Measurements from ENCODE around the gene SLC25A3. TPM values are rescaled to one million over a fixed set of nuclear protein-coding genes. Genes with fewer than 3 reads are reported as not detected.
"Not testable (repeated sequence)": the region's sequence is repeated elsewhere in the genome, so short reads cannot be mapped to it uniquely, and the experiment has no call there.

The SLC25A3 gene
- 957 and 1,071 TPM in 2 replicates for total RNA-seq (2014; rRNA removed; shearing (Covaris generic))

- peak; percentile 99 for DNase-seq (ENCODE audit: low read depth)
Observed at GRCh38 chr12:98593351-98594049, at the start of gene SLC25A3. TSS of gene SLC25A3 (plus strand) at chr12:98593686. CDS start at chr12:98593979, 293 bp downstream.

DNA sequence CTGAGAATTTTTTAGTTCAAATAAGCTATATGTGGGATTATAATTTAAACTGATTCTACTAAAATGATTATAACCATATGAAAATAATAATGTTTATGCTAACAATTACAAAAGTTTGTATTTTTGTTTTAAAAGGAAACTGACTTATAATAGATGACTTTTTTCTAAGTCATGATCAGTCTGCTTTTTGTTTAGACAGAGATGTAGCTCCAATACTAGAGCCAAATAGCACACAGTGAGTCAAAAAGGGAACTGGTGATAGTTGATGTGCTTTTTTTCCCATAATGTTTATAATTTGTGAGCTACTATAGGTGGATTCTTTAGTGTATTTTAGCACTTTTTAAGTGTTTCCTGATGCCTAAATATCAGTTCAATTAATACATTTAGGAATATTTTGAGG lies 49.8 kb upstream of the SLC25A3 start:
- DNase-seq (ENCODE audit: low read depth) = no peak

DNA sequence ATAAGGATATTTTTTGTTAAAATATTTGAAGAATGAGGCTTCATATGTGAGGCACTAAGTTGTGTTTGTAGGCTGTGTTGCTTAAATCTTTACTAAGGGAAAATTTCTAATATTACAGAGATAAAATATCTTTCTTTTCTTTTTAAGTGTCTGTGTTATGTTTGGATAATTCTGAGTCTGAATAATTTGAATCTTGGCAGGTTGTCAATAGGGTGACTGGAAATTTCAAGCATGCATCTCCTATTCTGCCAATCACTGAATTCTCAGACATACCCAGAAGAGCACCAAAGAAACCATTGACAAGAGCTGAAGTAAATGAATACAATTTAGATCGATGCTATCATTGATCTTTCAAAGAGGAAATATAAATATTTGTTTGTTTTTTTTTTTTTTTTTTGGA lies 48.7 kb upstream of the SLC25A3 start:
- no peak for DNase-seq (ENCODE audit: low read depth)

DNA sequence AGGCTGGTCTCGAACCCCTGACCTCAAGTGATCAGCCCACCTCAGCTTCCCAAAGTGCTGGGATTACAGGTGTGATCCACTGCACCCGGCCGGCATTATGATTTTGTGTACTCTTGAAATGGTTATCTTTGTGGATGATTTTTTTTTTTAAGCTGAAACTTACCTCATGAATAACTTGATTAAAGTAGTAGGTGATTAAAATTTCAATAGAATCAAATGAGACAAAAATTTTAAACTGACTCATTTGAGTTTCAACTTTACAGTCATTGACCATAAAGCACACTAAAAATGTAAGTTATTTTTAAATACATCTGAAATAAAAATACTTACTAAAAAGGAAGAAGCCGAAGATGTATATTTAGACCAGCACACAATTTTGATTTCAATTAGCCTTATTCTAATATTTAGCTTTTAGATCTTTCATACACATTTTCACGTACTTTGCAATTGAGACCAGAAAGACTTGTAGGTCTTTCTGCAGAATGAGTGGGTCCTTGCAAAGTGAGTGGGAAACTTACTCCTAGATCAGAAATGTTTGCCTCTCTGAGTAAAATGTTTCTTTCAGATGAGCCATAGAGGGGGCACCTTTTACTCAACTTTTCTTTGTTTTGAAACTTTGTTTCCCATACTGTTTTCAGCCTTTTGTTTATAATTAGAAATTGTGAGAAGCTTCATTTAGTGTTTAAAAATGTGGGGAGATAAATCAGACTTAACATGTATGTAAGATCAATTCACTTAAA lies 43.9 kb upstream of the SLC25A3 start:
- no peak for DNase-seq (ENCODE audit: low read depth)

GRCh38 chr12:98551787-98552186 lies 41.7 kb upstream of the SLC25A3 start:
- no peak for DNase-seq (ENCODE audit: low read depth)

GRCh38 chr12:98558097-98558496 lies 35.4 kb upstream of the SLC25A3 start:
- not testable (repeated sequence) for DNase-seq (ENCODE audit: low read depth)

GRCh38 chr12:98559666-98560065 lies 33.8 kb upstream of the SLC25A3 start:
- no peak for DNase-seq (ENCODE audit: low read depth)

DNA sequence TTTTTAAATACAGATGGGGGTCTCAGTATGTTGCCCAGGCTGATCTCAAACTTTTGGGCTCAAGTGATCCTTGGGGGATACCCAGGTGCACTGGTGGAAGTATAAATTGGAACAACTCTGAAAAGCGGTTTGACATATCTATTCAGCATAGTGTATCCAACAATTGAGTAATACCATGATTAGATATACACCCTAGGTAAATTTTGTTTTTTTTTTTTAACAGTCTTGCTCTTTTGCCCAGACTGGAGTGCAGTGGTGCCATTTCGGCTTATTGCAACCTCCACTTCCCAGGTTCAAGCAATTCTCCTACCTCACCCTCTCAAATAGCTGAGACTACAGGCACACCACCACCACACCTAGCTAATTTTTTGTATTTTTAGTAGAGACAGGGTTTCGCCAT lies 31.6 kb upstream of the SLC25A3 start:
- no peak for DNase-seq (ENCODE audit: low read depth)

GRCh38 chr12:98572010-98572409 lies 21.5 kb upstream of the SLC25A3 start:
- no peak for DNase-seq (ENCODE audit: low read depth)

DNA sequence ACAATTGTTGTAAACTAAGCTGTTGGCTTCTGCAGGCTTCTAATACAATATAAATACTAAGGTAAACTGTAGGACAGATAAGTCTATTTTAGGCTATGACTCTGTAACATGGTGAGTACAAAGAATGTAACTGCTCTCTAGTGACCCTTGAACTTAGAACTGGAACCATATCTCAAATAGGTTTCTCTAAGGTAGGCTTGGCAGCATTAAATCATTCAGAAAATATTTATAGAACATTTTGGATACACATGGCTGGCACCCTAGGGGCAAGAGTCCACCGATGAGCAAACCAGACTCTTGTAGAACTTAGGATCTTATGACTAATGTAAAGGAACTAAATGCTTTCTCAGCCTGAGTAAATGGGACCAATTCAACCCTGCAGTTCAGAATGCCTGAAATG lies 19.4 kb upstream of the SLC25A3 start:
- no peak for DNase-seq (ENCODE audit: low read depth)

DNA sequence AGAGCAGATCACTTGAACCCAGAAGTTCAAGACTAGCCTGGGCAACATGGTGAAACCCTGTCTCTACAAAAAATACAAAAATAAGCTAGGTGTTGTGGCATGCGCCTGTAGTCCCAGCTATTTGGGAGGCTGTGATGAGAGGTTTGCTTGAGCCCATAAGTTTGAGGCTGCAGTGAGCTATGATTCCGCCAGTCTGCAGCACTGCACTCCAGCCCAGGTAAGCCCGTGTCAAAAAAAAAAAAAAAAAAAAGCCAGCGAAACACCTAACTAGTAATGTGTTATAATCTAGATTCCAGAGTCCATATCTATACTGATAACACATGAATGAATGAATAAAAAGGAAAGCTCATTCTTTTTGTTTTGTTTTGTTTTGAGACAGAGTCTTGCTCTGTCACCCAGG lies 18.5 kb upstream of the SLC25A3 start:
- DNase-seq (ENCODE audit: low read depth) = no peak

DNA sequence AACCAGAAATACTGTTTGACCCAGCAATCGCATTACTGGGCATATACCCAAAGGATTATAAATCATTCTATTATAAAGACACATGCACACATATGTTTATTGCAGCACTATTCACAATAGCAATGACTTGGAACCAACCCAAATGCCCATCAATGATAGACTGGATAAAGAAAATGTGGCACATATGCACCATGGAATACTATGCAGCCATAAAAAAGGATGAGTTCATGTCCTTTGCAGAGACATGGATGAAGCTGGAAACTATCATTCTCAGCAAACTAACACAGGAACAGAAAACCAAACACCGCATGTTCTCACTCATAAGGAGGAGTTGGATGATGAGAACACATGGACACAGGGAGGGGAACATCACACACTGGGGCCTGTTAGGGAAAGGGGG lies 16.7 kb upstream of the SLC25A3 start:
- not testable (repeated sequence) for DNase-seq (ENCODE audit: low read depth)

DNA sequence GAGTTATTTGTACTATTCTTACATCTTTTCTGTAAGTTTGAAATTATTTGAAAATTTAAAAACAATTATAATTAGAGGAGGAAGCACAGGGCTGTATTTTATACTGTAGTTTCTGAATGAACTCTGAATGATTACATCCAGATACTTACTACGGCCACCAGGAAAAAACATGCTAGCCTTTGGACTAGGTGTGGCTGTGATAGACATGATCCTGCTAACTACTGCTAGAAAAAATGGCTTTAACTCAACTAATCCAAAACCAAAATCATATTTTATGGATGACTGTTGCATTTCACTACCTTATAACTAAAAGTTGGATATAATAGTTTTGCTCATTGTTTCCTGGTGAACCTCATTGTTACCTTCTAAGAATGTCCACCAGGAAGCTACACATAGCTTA lies 15.1 kb upstream of the SLC25A3 start:
- DNase-seq (ENCODE audit: low read depth) = no peak

GRCh38 chr12:98578821-98579220 lies 14.7 kb upstream of the SLC25A3 start:
- peak; percentile 58 for DNase-seq (ENCODE audit: low read depth)

GRCh38 chr12:98579347-98579746 lies 14.1 kb upstream of the SLC25A3 start:
- no peak for DNase-seq (ENCODE audit: low read depth)

DNA sequence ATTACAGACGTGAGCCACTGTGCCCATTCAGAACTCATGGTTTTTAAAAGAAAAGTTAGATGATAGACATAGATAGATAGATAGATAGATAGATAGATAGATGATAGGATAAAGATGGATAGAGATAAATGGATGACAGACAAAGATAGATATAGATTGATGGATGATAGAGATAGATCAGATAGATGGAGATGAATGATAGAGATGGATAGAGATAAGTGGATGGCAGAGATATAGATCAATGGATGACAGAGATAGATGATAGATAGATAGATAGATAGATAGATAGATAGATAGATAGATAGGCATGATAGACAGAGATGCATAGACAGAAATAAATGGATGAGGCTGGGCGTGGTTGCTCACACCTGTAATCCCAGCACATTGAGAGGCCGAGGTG lies 13.7 kb upstream of the SLC25A3 start:
- DNase-seq (ENCODE audit: low read depth) = no peak

DNA sequence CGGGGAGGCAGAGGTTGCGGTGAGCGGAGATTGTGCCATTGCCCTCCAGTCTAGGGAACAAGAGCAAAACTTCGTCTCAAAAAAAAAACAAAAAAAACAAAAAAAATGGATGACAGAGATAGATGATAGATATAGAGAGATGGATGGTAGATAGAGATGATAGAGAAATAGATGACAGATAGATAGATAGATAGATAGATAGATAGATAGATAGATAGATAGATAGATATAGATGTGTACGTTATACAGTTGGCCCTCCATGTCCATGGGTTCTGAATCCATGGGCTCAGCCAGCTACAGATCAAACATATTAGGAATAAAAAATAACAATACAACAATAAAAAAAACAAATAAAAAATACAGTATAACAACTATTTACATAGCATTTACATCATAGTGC lies 12.8 kb upstream of the SLC25A3 start:
- no peak for DNase-seq (ENCODE audit: low read depth)

DNA sequence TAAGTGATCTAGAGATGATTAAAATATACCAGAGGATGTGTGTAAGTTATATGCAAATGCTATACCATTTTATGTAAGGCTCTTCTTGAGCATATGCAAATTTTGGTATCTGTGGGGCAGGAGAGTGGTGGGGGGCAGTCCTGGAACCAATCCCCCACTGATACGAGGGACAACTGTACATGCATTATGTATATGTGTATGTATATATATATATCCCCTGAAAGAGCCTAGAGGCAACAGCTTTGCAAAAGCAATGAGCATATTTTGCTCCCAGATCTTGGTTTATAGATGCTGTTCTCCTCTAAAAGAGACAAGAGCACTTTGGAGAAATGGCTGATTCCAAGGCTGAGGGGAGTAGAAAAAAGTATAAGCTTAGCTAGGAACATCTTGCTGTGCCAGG lies 12.4 kb upstream of the SLC25A3 start:
- no peak for DNase-seq (ENCODE audit: low read depth)

GRCh38 chr12:98582093-98582492 lies 11.4 kb upstream of the SLC25A3 start:
- peak; percentile 34 for DNase-seq (ENCODE audit: low read depth)

DNA sequence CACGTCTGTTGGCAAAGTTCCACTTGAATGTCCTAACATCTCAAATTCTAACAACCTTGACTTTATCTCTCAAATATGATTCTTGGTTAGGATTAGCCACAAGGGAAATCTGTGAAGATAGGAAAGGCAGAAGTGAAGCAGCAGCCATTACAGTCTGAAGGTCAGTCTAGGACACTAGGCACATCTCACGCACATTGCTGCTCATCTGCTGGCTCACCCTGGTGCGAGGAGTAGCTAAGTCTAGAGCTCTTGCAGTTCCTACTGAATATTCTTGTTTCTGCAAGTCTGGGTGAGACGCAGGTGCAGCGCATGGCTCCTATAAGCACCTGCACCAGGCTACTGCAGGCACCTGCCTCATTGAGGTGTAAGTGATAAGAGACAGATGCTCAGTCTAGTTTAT lies 6.4 kb upstream of the SLC25A3 start:
- DNase-seq (ENCODE audit: low read depth) = no peak

GRCh38 chr12:98591209-98591608 lies 2.3 kb upstream of the SLC25A3 start:
- no peak for DNase-seq (ENCODE audit: low read depth)

- DNase-seq (ENCODE audit: low read depth) = no peak
Observed at GRCh38 chr12:98592825-98593322, 612 bp upstream of the SLC25A3 start.

Measured in Daoy (cell line).